ENCODE measurements around the gene MAPK12.

DNA sequence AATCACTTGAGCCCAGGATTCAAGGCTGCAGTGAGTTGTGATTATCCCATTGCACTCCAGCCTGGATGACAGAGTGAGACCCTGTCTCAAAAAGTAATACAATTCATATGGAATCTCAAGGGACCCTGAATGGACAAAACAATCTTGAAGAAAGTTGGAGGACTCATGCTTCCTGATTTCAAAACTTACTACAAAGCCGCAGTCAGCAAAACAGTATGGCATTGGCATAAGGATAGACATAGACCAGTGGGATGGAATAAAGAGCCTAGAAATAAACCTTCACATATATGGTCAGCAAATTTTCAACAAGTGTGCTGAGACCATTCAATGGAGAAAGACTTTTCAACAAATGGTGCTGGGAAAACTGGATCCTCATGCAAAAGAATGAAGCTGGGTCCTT is 58.2 kb downstream of the MAPK12 start:
- TF ChIP-seq POLR2AphosphoS5 (IDR thresholded peaks at IDR 0.05; ENCODE audit: low read depth, low read length) (no peak), POLR2A (IDR thresholded peaks at IDR 0.05; ENCODE audit: low read depth, low read length) (no peak), TAF1 (IDR thresholded peaks at IDR 0.05; ENCODE audit: low read depth, low read length) (no peak), SPI1 (IDR thresholded peaks at IDR 0.05; ENCODE audit: low read depth, low read length) (no peak)
